NCI-H1105 (cell line): ENCODE data around the gene ZYX.
"Not testable (repeated sequence)": the region's sequence is repeated elsewhere in the genome, so short reads cannot be mapped to it uniquely, and the experiment has no call there.

Experiments used
- DNase-seq: peaks from one replicate; lab custom pipeline; 2025; lab: John Stamatoyannopoulos, UW

ZYX gene

GRCh38 chr7:143384661-143385631 lies 3.8 kb downstream of the ZYX start:
- no peak for DNase-seq

- no peak for DNase-seq
Observed at GRCh38 chr7:143385891-143386781, 5.0 kb downstream of the ZYX start.

DNA sequence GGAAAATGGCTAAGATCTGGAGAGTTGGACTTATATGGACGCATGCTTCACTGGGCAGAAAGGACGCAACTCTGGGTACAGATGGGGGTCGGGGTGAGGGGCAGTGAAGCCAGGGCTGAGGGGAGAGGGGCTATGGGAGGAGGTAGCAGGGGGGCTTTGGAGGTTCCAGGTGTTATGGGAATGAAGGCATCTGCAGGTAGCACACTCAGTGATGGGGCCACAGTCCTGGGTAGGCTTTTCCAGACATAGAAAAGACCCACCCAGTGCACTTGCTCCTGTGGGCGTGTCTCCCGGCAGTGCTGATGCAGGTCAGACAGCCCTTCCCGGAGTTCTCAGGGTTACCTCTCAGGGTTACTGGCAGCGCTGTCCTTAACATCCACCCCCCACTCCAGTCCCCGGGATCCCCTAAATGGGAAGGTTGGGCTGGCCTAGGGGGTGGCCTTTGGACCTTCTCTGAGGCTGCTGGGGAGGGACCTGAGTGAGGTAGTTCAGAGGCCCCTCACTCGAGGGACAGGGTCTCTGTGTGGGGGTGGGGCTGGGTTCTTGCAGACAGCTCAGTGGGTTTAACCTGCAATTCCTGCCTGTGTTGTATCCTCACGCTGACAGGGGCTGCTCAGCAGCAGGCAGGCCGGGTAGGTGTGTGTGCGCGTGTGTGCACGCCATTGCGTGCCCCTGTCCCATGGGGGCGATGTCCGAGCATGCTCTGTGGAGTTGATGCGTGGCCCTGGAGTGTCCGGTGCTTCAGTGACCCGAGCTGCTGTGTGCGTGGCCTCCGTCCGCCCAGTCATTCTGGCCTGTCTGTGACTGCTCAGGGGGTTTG lies 6.2 kb downstream of the ZYX start:
- no peak for DNase-seq

DNA sequence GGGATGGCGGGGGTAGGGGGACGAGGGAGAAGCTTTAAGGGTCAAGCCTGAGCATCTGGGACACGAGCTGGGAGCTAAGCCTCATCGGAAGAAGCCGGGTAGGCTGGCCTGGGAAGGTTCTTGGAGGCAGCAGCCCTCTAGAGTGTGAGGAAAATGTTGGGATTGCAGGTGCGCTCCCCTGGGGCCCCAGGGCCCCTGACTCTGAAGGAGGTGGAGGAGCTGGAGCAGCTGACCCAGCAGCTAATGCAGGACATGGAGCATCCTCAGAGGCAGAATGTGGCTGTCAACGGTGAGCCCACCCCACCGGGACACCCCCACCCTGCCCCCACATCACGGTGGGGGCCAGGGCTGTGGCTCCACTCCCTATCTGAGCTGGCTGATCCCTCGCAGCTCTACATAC lies 6.9 kb downstream of the ZYX start:
- no peak for DNase-seq

DNA sequence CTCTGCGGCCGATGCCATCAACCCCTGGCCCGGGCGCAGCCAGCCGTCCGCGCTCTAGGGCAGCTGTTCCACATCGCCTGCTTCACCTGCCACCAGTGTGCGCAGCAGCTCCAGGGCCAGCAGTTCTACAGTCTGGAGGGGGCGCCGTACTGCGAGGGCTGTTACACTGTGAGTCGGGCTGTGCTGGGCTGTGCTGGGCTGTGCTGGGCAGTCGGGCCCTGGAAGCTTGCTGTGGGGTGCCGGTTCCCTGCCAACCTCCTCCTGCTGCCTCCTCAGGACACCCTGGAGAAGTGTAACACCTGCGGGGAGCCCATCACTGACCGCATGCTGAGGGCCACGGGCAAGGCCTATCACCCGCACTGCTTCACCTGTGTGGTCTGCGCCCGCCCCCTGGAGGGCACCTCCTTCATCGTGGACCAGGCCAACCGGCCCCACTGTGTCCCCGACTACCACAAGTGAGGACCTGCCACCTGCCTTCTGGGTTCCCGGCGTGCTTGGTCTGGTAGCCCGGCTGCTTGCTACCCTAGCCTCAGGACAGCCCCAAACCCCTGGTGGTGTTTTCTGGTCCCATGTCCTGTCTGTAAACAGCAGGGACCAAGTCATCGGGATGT lies 7.5 kb downstream of the ZYX start:
- no peak for DNase-seq

- DNase-seq = no peak
Observed at GRCh38 chr7:143389316-143390103, 8.4 kb downstream of the ZYX start.

DNA sequence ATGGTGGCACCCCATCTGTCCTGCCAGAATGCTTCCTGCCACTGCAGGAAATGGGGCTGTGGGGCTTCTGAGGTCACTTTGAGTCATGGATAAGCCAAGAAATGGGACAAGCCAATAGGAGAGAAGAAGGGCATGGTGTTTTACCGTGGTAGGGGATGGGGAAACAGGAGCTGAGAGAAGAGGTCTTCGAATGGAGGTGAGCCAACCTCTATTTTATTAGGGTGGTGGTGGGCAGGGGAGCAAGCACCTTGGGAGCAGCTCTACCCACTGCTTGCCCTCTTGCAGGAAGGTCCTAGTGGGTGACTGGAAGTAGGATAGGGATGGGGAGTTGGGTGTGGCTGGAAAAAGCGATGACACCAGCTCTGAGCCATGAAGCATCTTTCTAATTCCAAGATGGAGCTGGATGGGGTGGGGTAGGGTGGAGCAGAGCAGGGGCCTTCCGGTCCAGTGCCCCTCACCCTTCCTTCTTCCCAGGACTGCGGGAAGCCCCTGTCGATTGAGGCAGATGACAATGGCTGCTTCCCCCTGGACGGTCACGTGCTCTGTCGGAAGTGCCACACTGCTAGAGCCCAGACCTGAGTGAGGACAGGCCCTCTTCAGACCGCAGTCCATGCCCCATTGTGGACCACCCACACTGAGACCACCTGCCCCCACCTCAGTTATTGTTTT lies 9.1 kb downstream of the ZYX start:
- DNase-seq = no peak

GRCh38 chr7:143390773-143391317 lies 9.7 kb downstream of the ZYX start:
- no peak for DNase-seq

- DNase-seq = no peak
Observed at GRCh38 chr7:143391462-143392404, 10.6 kb downstream of the ZYX start.

- not testable (repeated sequence) for DNase-seq
Observed at GRCh38 chr7:143392427-143392826, 11.3 kb downstream of the ZYX start.

DNA sequence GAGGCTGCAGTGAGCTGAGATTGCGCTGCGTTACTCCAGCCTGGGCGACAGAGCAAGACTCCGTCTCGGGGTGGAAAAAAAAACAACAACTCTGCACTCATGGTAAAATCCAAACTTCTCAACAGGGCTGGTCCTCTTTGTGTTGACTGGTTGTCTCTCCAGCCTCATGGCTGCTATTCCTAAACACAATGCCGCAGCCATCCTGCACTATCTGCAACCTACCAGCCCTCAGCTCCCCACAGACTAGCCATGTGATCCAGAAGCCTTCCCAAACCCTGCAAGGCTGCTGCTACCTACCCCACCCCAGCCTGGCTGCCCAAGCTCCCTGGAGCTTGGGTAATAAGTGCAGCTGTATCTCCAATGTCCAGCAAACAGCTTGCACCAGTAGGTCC lies 11.7 kb downstream of the ZYX start:
- DNase-seq = no peak

DNA sequence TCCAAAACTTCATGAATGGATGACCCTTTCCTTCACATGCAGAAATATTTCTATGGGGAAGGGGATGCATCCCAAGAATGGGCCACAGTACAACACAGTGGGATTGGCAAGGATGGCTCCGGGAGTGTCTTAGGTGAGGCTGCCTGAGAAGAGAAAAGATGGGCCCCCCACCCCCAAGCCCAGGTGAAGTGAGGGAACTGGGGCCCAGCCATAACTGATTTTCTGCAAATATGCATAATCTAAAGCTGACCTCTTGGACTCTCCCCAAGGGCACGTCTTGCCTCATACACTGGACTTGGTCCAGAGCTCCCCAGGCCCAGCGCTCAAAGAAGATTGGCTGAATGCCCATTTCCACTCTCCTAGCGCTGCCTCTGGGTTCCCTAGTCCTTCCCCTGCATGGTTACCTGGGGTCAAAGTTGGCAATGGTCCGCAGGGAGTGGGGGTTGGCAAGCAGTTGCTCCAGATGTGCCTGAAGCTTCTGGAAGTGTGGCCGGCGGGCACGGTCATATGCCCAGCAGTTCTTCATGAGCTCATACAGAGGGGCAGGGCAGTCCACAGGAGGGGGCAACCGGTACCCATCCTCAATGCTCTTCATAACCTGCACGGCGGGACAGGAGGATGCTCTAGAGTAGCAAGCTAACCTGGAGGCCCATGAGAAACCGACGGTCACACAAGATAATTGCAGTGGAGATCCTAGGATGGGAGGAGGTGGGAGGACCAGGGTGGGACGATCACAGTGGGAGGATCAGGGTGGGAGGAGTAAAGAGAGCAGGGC lies 12.3 kb downstream of the ZYX start:
- no peak for DNase-seq

GRCh38 chr7:143394068-143394467 lies 12.9 kb downstream of the ZYX start:
- no peak for DNase-seq

GRCh38 chr7:143394777-143395176 lies 13.6 kb downstream of the ZYX start:
- no peak for DNase-seq

DNA sequence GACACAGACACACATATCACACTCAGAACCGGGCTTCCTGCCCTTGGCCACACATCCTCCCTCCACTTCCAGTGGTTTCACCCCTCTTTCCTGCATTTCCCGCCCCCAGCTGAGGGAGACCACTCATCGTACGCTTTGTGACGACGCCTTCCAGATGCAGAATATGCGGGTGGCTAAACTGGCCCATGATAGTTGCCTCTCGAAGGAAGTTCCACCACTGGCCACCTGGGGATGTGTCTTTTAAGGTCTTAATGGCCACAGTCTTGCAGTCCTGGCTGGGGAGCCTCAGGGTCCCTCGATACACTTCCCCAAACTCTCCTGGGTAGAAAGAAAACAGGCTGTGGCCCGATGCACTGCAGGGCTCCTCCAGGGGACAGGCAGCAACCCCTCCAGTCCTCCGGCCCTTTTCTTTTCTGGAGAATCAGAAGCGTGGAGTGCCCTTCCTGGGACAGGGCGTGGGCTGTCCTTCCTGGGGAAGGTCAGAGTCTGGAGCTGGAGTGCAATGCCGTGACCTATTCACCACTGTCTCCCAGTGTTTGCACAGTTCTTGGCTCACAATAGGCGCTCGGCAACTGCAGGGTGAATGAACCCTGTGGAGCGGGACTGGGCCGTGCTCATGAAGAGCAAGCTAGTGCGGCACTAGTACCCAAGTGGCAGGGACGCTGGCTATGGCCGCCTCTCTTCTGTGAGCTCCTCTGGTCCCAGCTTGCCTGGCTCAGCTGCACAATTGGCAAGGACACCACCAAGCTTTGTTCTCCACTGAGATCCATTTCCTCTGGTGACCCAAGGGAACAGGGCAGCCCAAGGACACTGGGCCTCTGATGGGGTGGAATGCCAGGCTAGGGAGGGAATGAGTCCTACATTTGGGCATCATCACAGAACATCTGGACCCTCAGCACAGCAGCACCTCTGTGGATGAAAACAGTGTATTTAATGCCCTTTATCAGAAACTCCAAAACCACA lies 14.3 kb downstream of the ZYX start:
- no peak for DNase-seq

GRCh38 chr7:143396182-143396581 lies 15.0 kb downstream of the ZYX start:
- DNase-seq = no peak
